Heart left ventricle (tissue), 13 donors: ENCODE measurements around the gene TMEM254.

Source experiments
- POLR2A ChIP-seq, 2 donors: fragments of 450-650 bp; IDR thresholded peaks; one replicate each; pipeline ENCODE4 v1.6.1; 2017; ENCODE audit warnings: antibody characterized with exemption in 2 of 2, mild to moderate bottlenecking in 2 of 2, moderate library complexity in 2 of 2
- TF ChIP-seq, protein P1 (sequence below), 12 donors: fragments of 200-600 bp; sonication (generic) in 4 of 12; IDR thresholded peaks; one replicate each; pipeline versions ENCODE4 v1.5.0 to v1.8.0; 2018 to 2022; ENCODE audit warnings: antibody characterized with exemption in 12 of 12, mild to moderate bottlenecking in 5 of 12
- donor health status: ischemic (EF 13 %, LVEDD 7.1; RV severe dilation, severe dysfunction).
- donor health status: DM: no; HTN: yes; CAD: no.
- donor health status: DM: no; HTN: no; CAD: no.
- donor health status: ischemic (EF 25% LVEDD 6.9; RV normal size, moderate dysfunction).
- donor health status: ischemic (EF 25% LVEDD 5.7; RV mildly dilated, moderate dysfunction).
- donor health status: ischemic (EF 35%, LVEDD 5.7; RV mildly dilated, moderate dysfunction).
- donor health status: nonischemic (EF 11% LVEDD 7.7; RV severe dilation, severe dysfunction).
- donor health status: DM: yes; HTN: yes; CAD: no.
- donor health status: PGD.
- donor health status: ischemic (EF 29% LVEDD 5.4; RV normal size, mild dysfunction).
- donor health status: nonischemic (EF 23%, LVEDD 6.1; RV moderate dilation, normal function).

DNA sequence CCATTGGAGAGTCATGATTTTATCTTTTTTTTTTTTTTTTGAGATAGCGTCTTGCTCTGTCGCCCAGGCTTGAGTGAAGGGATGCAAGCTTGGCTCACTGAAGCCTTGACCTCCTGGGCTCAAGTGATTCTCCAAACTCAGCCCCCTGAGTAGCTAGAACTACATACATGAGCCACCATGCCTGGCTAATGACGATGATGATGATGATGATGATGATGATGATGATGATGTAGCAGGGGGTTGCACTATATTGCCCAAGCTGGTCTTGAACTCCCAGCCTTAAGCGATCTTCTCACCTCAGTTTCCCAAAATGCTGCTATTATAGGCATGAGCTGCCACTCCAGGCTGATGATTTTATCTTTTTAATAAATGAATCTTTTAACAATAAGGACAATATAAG is 40.2 kb downstream of the TMEM254 start:
- TF ChIP-seq, protein P1, sequence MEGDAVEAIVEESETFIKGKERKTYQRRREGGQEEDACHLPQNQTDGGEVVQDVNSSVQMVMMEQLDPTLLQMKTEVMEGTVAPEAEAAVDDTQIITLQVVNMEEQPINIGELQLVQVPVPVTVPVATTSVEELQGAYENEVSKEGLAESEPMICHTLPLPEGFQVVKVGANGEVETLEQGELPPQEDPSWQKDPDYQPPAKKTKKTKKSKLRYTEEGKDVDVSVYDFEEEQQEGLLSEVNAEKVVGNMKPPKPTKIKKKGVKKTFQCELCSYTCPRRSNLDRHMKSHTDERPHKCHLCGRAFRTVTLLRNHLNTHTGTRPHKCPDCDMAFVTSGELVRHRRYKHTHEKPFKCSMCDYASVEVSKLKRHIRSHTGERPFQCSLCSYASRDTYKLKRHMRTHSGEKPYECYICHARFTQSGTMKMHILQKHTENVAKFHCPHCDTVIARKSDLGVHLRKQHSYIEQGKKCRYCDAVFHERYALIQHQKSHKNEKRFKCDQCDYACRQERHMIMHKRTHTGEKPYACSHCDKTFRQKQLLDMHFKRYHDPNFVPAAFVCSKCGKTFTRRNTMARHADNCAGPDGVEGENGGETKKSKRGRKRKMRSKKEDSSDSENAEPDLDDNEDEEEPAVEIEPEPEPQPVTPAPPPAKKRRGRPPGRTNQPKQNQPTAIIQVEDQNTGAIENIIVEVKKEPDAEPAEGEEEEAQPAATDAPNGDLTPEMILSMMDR (IDR thresholded peaks at IDR 0.05) = no peak
- no peak for TF ChIP-seq POLR2A (IDR thresholded peaks at IDR 0.05)
